NCI-H82 treated with DMSO at 0.1 percent for 48 hours (cell line): ENCODE results near the gene CORO7.

ENCODE experiments used
- DNase-seq: peaks from one replicate; lab custom pipeline; 2025; ENCODE audit not compliant: unreplicated experiment; lab: John Stamatoyannopoulos, UW

CORO7 gene

GRCh38 chr16:4373356-4373908, 43.0 kb downstream of the CORO7 start:
- no peak for DNase-seq

GRCh38 chr16:4372578-4373355, 43.6 kb downstream of the CORO7 start:
- DNase-seq: peak; percentile 55

GRCh38 chr16:4372001-4372577, 44.3 kb downstream of the CORO7 start:
- no peak for DNase-seq

- no peak for DNase-seq
Observed at GRCh38 chr16:4371357-4372000, 44.9 kb downstream of the CORO7 start, which contains the start of gene VASN. VASN (plus strand) TSS chr16:4371848; CDS start chr16:4380878, 9,030 bp downstream.

GRCh38 chr16:4370570-4371356, 45.6 kb downstream of the CORO7 start:
- no peak for DNase-seq

GRCh38 chr16:4370151-4370550, 46.2 kb downstream of the CORO7 start:
- no peak for DNase-seq

GRCh38 chr16:4369007-4369733, 47.2 kb downstream of the CORO7 start:
- no peak for DNase-seq

GRCh38 chr16:4367393-4367856, 49.0 kb downstream of the CORO7 start:
- DNase-seq: no peak

- DNase-seq: no peak
Observed at GRCh38 chr16:4366016-4366415, 50.4 kb downstream of the CORO7 start.

- no peak for DNase-seq
Observed at GRCh38 chr16:4365615-4366014, 50.8 kb downstream of the CORO7 start.

- DNase-seq: no peak
Observed at GRCh38 chr16:4365014-4365406, 51.4 kb downstream of the CORO7 start.

- no peak for DNase-seq
Observed at GRCh38 chr16:4364196-4365013, 52.0 kb downstream of the CORO7 start.

GRCh38 chr16:4362476-4363135, 53.8 kb downstream of the CORO7 start:
- DNase-seq: no peak

GRCh38 chr16:4361944-4362311, 54.5 kb downstream of the CORO7 start:
- no peak for DNase-seq

- no peak for DNase-seq
Observed at GRCh38 chr16:4361033-4361943, 55.1 kb downstream of the CORO7 start.

GRCh38 chr16:4360538-4361021, 55.8 kb downstream of the CORO7 start:
- DNase-seq: peak; percentile 31

GRCh38 chr16:4359914-4360313, 56.5 kb downstream of the CORO7 start:
- DNase-seq: no peak
